A673 (cell line): Measurements from ENCODE around the gene TMEM89. TPM values are rescaled to one million over a fixed set of nuclear protein-coding genes. Genes with fewer than 3 reads are reported as not detected.

ENCODE experiments used
- BruUV-seq: library from RNA; stranded (reverse); fragments of 400-500 nt; replicated peaks from 2 replicates; lab custom pipeline; 2021; lab: Mats Ljungman, UMichigan
- CTCF ChIA-PET: fragments of 300-600 bp; sonication (Branson Sonifier 250); formaldehyde crosslinking; loops from one replicate; lab custom pipeline; 2022; ENCODE audit warnings: antibody characterized with exemption; lab: Charles Lee
- POLR2A ChIA-PET: fragments of 300-600 bp; sonication (Branson Sonifier 250); formaldehyde crosslinking; loops from one replicate; lab custom pipeline; 2022; ENCODE audit warnings: antibody characterized with exemption; ENCODE audit not compliant: low non-redundant PET; lab: Charles Lee
- DNase-seq: peaks from one replicate; pipeline ENCODE4 v3.0.0-alpha.2; 2015; ENCODE audit warnings: low spot score
- H3K27ac ChIP-seq: fragments of 200-600 bp; sonication (generic); 2 replicates; pipeline ENCODE4 v1.5.1; 2016; ENCODE audit warnings: mixed run types, low read depth, mild to moderate bottlenecking, mixed read lengths, antibody characterized with exemption, low read length; ENCODE audit not compliant: poor library complexity, severe bottlenecking
- H3K27me3 ChIP-seq: fragments of 200-600 bp; sonication (generic); replicated peaks from 2 replicates; pipeline ENCODE4 v1.6.1; 2017; ENCODE audit warnings: mixed run types, low read depth, mild to moderate bottlenecking, mixed read lengths, antibody characterized with exemption, low read length; ENCODE audit not compliant: insufficient read depth, poor library complexity
- H3K36me3 ChIP-seq: fragments of 200-600 bp; sonication (generic); 2 replicates; pipeline ENCODE4 v1.6.1; 2016; ENCODE audit warnings: mixed run types, mild to moderate bottlenecking, mixed read lengths, antibody characterized with exemption, low read length; ENCODE audit not compliant: insufficient read depth, poor library complexity, severe bottlenecking
- H3K4me1 ChIP-seq: fragments of 200-600 bp; sonication (generic); 2 replicates; pipeline ENCODE4 v1.6.1; 2017; ENCODE audit warnings: mixed run types, mild to moderate bottlenecking, mixed read lengths, antibody characterized with exemption, low read length; ENCODE audit not compliant: insufficient read depth, poor library complexity, severe bottlenecking
- H3K4me3 ChIP-seq: fragments of 200-600 bp; sonication (generic); 2 replicates; pipeline ENCODE4 v1.5.1; 2016; ENCODE audit warnings: low read depth, mixed run types, mild to moderate bottlenecking, mixed read lengths, low read length; ENCODE audit not compliant: poor library complexity, severe bottlenecking
- H3K9me3 ChIP-seq: fragments of 200-600 bp; sonication (generic); 2 replicates; pipeline ENCODE4 v1.6.1; 2016; ENCODE audit warnings: mixed run types, low read depth, mild to moderate bottlenecking, mixed read lengths, antibody characterized with exemption, low read length; ENCODE audit not compliant: poor library complexity, severe bottlenecking
- CTCF ChIP-seq: fragments of 300-800, 200-600 bp; sonication (generic); conservative IDR thresholded peaks from 2 replicates; pipeline ENCODE4 v1.5.1; 2017; ENCODE audit warnings: low read depth, mild to moderate bottlenecking, antibody characterized with exemption, low read length, moderate library complexity, mixed read lengths
- EZH2 ChIP-seq: fragments of 200-600 bp; sonication (generic); IDR thresholded peaks from 2 replicates; pipeline ENCODE4 v1.6.1; 2017; ENCODE audit warnings: borderline replicate concordance, low read depth, mild to moderate bottlenecking, mixed read lengths, antibody characterized with exemption, low read length; ENCODE audit not compliant: poor library complexity, severe bottlenecking
- intact Hi-C: fragments of 100-400 bp; cut with micrococcal nuclease; formaldehyde crosslinking; loops from one replicate; pipeline ENCODE4 v1.10.0; 2022; ENCODE audit not compliant: unreplicated experiment
- microRNA-seq: library from miRNA; unstranded; fragments of <30 nt; microRNA quantifications from one replicate; pipeline ENCODE4 v1.2.0, GENCODE V29; 2021
- total RNA-seq: library from RNA; stranded (reverse); gene quantifications from 2 replicates; pipeline ENCODE4 v1.2.3, GENCODE V29; 2021

The TMEM89 gene
- total RNA-seq, 1 experiment from 2014 or later: not detected

DNA sequence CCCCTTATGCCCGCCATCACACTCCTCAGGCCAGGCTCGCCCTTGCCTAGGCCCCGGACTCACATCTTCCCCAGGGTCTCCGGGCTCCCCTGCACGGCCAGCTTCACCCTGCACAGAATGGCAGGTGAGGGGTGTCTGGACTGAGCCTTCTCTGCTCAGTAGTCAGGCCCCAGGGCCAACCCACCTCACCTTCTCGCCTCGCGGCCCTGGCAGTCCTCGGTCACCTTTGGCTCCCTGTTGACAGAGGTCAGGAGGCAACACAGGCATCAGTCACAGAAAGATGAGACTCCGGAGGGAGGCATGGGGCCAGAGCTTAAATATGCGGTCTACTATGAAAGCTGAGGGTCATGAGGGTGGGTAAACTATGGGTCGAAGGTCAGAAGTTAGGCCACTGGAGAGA lies 49.6 kb downstream of the TMEM89 start:
- CTCF ChIA-PET: no interaction called here
- intact Hi-C loops: no loop called here
- POLR2A ChIA-PET: no interaction called here

More for the DNA sequence above, 49.6 kb downstream of the TMEM89 start:
- BruUV-seq: no TSS peak
- H3K4me3 ChIP-seq: no peak overlapping the region
- no peaks in the 10 kb centered on the region for H3K36me3 ChIP-seq
- H3K4me1 ChIP-seq: no peaks in the 10 kb centered on the region
- no peak overlapping the region for H3K27ac ChIP-seq
- TF ChIP-seq CTCF (no peak), EZH2 (no peak)
- no peaks in the 10 kb centered on the region for H3K27me3 ChIP-seq
- H3K9me3 ChIP-seq: no peaks in the 10 kb centered on the region
- no peak for DNase-seq

Small RNA genes within 50 kb of the gene (microRNA-seq; reads per million reads assigned to microRNA genes)
- gene MIR4793: 2.2 reads per million
- not detected for gene MIR711

Other genes starting within 250 kb of the TMEM89 start
- 0.55 and 0.60 TPM in 2 replicates for gene FBXW12, start 249.6 kb downstream of the TMEM89 start, total RNA-seq
- 24.6 and 38.0 TPM in 2 replicates for gene PLXNB1, start 191.7 kb downstream of the TMEM89 start, total RNA-seq
- gene CCDC51, start 181.7 kb downstream of the TMEM89 start, total RNA-seq: 11.7 and 11.8 TPM in 2 replicates
- 118 and 152 TPM in 2 replicates for gene TMA7, start 181.5 kb downstream of the TMEM89 start, total RNA-seq
- gene ATRIP, start 175.0 kb downstream of the TMEM89 start, total RNA-seq: 9.5 and 9.7 TPM in 2 replicates
- 61.8 and 63.5 TPM in 2 replicates for gene SHISA5, start 117.6 kb downstream of the TMEM89 start, total RNA-seq
- gene PFKFB4, start 65.0 kb downstream of the TMEM89 start, total RNA-seq: 5.0 and 7.2 TPM in 2 replicates
- gene UCN2, start 58.0 kb downstream of the TMEM89 start, total RNA-seq: 0.49 and 0.81 TPM in 2 replicates
- gene COL7A1, start 26.4 kb downstream of the TMEM89 start, total RNA-seq: 16.4 and 24.8 TPM in 2 replicates
- 189 and 215 TPM in 2 replicates for gene UQCRC1, start 12.1 kb downstream of the TMEM89 start, total RNA-seq
- 11.8 and 12.6 TPM in 2 replicates for gene SLC26A6, start 13.7 kb upstream of the TMEM89 start, total RNA-seq
- gene CELSR3, start 41.1 kb upstream of the TMEM89 start, total RNA-seq: 1.2 and 2.1 TPM in 2 replicates
- gene NCKIPSD, start 64.1 kb upstream of the TMEM89 start, total RNA-seq: 15.0 and 18.8 TPM in 2 replicates
- gene IP6K2, start 95.5 kb upstream of the TMEM89 start, total RNA-seq: 62.5 and 72.0 TPM in 2 replicates
- gene PRKAR2A, start 226.1 kb upstream of the TMEM89 start, total RNA-seq: 25.6 and 35.8 TPM in 2 replicates